HG02571 (cell line): Measurements from ENCODE around the gene RAB13.

Experiments used
- ATAC-seq: cut with Tn5 transposase; IDR thresholded peaks from one replicate; pipeline ENCODE4 v1.9.1; 2021; ENCODE audit warnings: mild to moderate bottlenecking, moderate library complexity; ENCODE audit not compliant: unreplicated experiment

Gene RAB13

GRCh38 chr1:153978274-153978909, 7.7 kb downstream of the RAB13 start:
- ATAC-seq, result no peak

GRCh38 chr1:153977250-153978240, 8.6 kb downstream of the RAB13 start, which contains the start of gene JTB:
Gene JTB (minus strand): TSS chr1:153977674. CDS start chr1:153977252, 422 bp downstream.
- ATAC-seq, result peak; percentile 63

- ATAC-seq, result no peak
Measured at GRCh38 chr1:153976819-153977249, 9.3 kb downstream of the RAB13 start.

- no peak for ATAC-seq
Measured at GRCh38 chr1:153973525-153973924, 12.6 kb downstream of the RAB13 start.

- no peak for ATAC-seq
Measured at GRCh38 chr1:153973071-153973470, 13.1 kb downstream of the RAB13 start.

GRCh38 chr1:153970346-153970745, 15.8 kb downstream of the RAB13 start:
- ATAC-seq, result no peak

- no peak for ATAC-seq
Measured at GRCh38 chr1:153968972-153969371, 17.2 kb downstream of the RAB13 start.

GRCh38 chr1:153968408-153968807, 17.7 kb downstream of the RAB13 start:
- no peak for ATAC-seq

GRCh38 chr1:153968000-153968363, 18.2 kb downstream of the RAB13 start:
- ATAC-seq, result no peak

- ATAC-seq, result peak; percentile 73
Measured at GRCh38 chr1:153967107-153967999, 18.8 kb downstream of the RAB13 start, which contains the start of gene CREB3L4. Gene CREB3L4 (plus strand): TSS chr1:153967902. CDS start chr1:153968526, 624 bp downstream.

GRCh38 chr1:153963850-153964331, 22.2 kb downstream of the RAB13 start:
- ATAC-seq, result no peak

GRCh38 chr1:153963030-153963849, 22.9 kb downstream of the RAB13 start, which contains the start of gene SLC39A1:
Gene SLC39A1 (minus strand): TSS chr1:153963537. CDS start chr1:153962715, 822 bp downstream.
- ATAC-seq, result peak; percentile 49

GRCh38 chr1:153962088-153963029, 23.8 kb downstream of the RAB13 start:
- no peak for ATAC-seq

- no peak for ATAC-seq
Measured at GRCh38 chr1:153961421-153961820, 24.7 kb downstream of the RAB13 start.

- no peak for ATAC-seq
Measured at GRCh38 chr1:153960206-153960605, 25.9 kb downstream of the RAB13 start.

GRCh38 chr1:153959454-153959853, 26.7 kb downstream of the RAB13 start:
- no peak for ATAC-seq

- no peak for ATAC-seq
Measured at GRCh38 chr1:153958961-153959260, 27.2 kb downstream of the RAB13 start.

- peak; percentile 67 for ATAC-seq
Measured at GRCh38 chr1:153958111-153958960, 27.8 kb downstream of the RAB13 start, which contains the start of gene CRTC2. Gene CRTC2 (minus strand): TSS chr1:153958612. CDS start chr1:153958497, 115 bp downstream.
